Neuronal stem cell (in vitro differentiated cells): ENCODE data around the gene DESI2.
"Not testable (repeated sequence)": the region's sequence is repeated elsewhere in the genome, so short reads cannot be mapped to it uniquely, and the experiment has no call there.

Experiments
- DNase-seq: peaks from one replicate; pipeline ENCODE4 v3.0.0-alpha.2; 2013; ENCODE audit warnings: low spot score
- H2AFZ ChIP-seq: one replicate; pipeline ENCODE4 v1.6.1; 2013; ENCODE audit warnings: mild to moderate bottlenecking, low read length, inconsistent platforms
- H2AK5ac ChIP-seq: 2 replicates; pipeline ENCODE4 v1.6.1; 2013; ENCODE audit warnings: low read depth, mild to moderate bottlenecking, inconsistent platforms, low read length, moderate library complexity, mixed read lengths
- H2BK120ac ChIP-seq: 2 replicates; pipeline ENCODE4 v1.6.1; 2013; ENCODE audit warnings: low read depth, mild to moderate bottlenecking, inconsistent platforms, low read length, moderate library complexity, mixed read lengths
- H2BK12ac ChIP-seq: one replicate; pipeline ENCODE4 v1.6.1; 2013; ENCODE audit warnings: low read length, inconsistent platforms
- H2BK15ac ChIP-seq: 2 replicates; pipeline ENCODE4 v1.6.1; 2013; ENCODE audit warnings: mild to moderate bottlenecking, low read length, inconsistent platforms, mixed read lengths
- H2BK5ac ChIP-seq: one replicate; pipeline ENCODE4 v1.6.1; 2013; ENCODE audit warnings: inconsistent platforms, mild to moderate bottlenecking, low read length, moderate library complexity
- H3K14ac ChIP-seq: one replicate; pipeline ENCODE4 v1.6.1; 2013; ENCODE audit warnings: low read length, inconsistent platforms
- H3K18ac ChIP-seq: 2 replicates; pipeline ENCODE4 v1.6.1; 2013; ENCODE audit warnings: low read length, inconsistent platforms
- H3K23ac ChIP-seq: 2 replicates; pipeline ENCODE4 v1.6.1; 2013; ENCODE audit warnings: low read depth, mild to moderate bottlenecking, mixed read lengths, low read length, inconsistent platforms; ENCODE audit not compliant: poor library complexity
- H3K27ac ChIP-seq: replicated peaks from 3 replicates; pipeline ENCODE4 v1.5.1; 2013; ENCODE audit warnings: low read length, inconsistent platforms
- H3K27me3 ChIP-seq, 3 experiments: 2 replicates each; pipeline ENCODE4 v1.6.1; 2013; ENCODE audit warnings: low read length in 3 of 3, mild to moderate bottlenecking in 2 of 3, inconsistent platforms in 1 of 3, low read depth in 1 of 3, mixed read lengths in 1 of 3, moderate library complexity in 1 of 3; ENCODE audit not compliant: control insufficient read depth in 3 of 3, insufficient read depth in 3 of 3
- H3K36me3 ChIP-seq, 2 donors: replicated peaks in 1 of 2; 2 replicates each; pipeline ENCODE4 v1.6.1; 2013; ENCODE audit warnings: low read length in 2 of 2; ENCODE audit not compliant: control insufficient read depth in 2 of 2, insufficient read depth in 2 of 2
- H3K4ac ChIP-seq: 2 replicates; pipeline ENCODE4 v1.6.1; 2013; ENCODE audit warnings: inconsistent platforms, mild to moderate bottlenecking, low read length, moderate library complexity
- H3K4me1 ChIP-seq, 2 donors: 1 replicate in 1 of 2; 2 replicates in 1 of 2; pipeline ENCODE4 v1.6.1; 2013; ENCODE audit warnings: low read length in 2 of 2, low read depth in 1 of 2; ENCODE audit not compliant: control insufficient read depth in 2 of 2, insufficient read depth in 1 of 2
- H3K4me2 ChIP-seq: one replicate; pipeline ENCODE4 v1.6.1; 2013; ENCODE audit warnings: mild to moderate bottlenecking, low read length, inconsistent platforms; ENCODE audit not compliant: insufficient read depth, poor library complexity, severe bottlenecking
- H3K4me3 ChIP-seq, 2 donors: 2 replicates each; pipeline ENCODE4 v1.5.1; 2013; ENCODE audit warnings: low read length in 2 of 2, mild to moderate bottlenecking in 2 of 2, inconsistent platforms in 1 of 2, moderate library complexity in 1 of 2
- H3K79me1 ChIP-seq: one replicate; pipeline ENCODE4 v1.6.1; 2013; ENCODE audit warnings: low read depth, mild to moderate bottlenecking, inconsistent platforms, low read length, moderate library complexity
- H3K9ac ChIP-seq: one replicate; pipeline ENCODE4 v1.6.1; 2013; ENCODE audit warnings: mild to moderate bottlenecking, low read depth, low read length, inconsistent platforms; ENCODE audit not compliant: poor library complexity
- H3K9me3 ChIP-seq, 2 donors: replicated peaks in 1 of 2; 2 replicates each; pipeline versions ENCODE3 to v1.6.1; 2013; ENCODE audit warnings: low read length in 2 of 2, mild to moderate bottlenecking in 2 of 2, inconsistent platforms in 1 of 2, low read depth in 1 of 2, mixed read lengths in 1 of 2, moderate library complexity in 1 of 2; ENCODE audit not compliant: control insufficient read depth in 2 of 2, insufficient read depth in 1 of 2
- H4K8ac ChIP-seq: one replicate; pipeline ENCODE4 v1.6.1; 2013; ENCODE audit warnings: low read depth, mild to moderate bottlenecking, inconsistent platforms, low read length, moderate library complexity
- H4K91ac ChIP-seq: one replicate; pipeline ENCODE4 v1.6.1; 2013; ENCODE audit warnings: low read length, low read depth, mild to moderate bottlenecking, inconsistent platforms; ENCODE audit not compliant: poor library complexity
- WGBS, 2 donors: extraction: QIAGEN DNeasy Blood & Tissue Kit; methylation state at CpG; one replicate each; pipeline ENCODE4 v1.1.7; 2013; ENCODE audit warnings: missing lambda C conversion rate in 2 of 2, mixed read lengths in 1 of 2; ENCODE audit not compliant: insufficient read length in 2 of 2, insufficient replicate concordance in 1 of 2; ENCODE audit errors: extremely low coverage in 2 of 2; 5-methylcytosine and 5-hydroxymethylcytosine counted together

The DESI2 gene

DNA sequence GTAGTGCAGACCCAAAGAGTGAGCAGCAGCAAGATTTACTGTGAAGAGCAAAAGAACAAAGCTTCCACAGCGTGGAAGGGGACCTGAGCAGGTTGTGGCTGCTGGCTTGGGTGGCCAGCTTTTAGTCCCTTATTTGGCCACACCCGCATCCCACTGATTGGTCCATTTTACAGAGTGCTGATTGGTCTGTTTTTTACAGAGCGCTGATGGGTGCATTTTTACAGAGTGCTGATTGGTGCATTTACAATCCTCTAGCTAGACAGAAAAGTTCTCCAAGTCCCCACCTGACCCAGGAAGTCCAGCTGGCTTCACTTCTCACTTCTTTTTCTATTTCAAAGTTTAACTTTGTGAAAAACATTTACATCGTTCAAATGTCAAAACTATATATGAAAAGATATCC lies 29.2 kb downstream of the DESI2 start:
- H2BK120ac ChIP-seq, H2AFZ ChIP-seq, H3K27ac ChIP-seq, H3K14ac ChIP-seq, H2BK15ac ChIP-seq, H4K91ac ChIP-seq, H3K4me2 ChIP-seq, H3K79me1 ChIP-seq, DNase-seq, H3K4ac ChIP-seq, H3K23ac ChIP-seq, H2AK5ac ChIP-seq, H3K27me3 ChIP-seq, H2BK5ac ChIP-seq, H4K8ac ChIP-seq, H3K9me3 ChIP-seq, H3K4me3 ChIP-seq, H2BK12ac ChIP-seq, H3K18ac ChIP-seq, H3K9ac ChIP-seq, H3K4me1 ChIP-seq: not testable (repeated sequence)
- peaks cover 2 to 22% of the 10 kb centered on the region in 2 donors for H3K36me3 ChIP-seq
- no CpG with 5 or more reads among the region's 4 CpGs for WGBS, 2 donors

DNA sequence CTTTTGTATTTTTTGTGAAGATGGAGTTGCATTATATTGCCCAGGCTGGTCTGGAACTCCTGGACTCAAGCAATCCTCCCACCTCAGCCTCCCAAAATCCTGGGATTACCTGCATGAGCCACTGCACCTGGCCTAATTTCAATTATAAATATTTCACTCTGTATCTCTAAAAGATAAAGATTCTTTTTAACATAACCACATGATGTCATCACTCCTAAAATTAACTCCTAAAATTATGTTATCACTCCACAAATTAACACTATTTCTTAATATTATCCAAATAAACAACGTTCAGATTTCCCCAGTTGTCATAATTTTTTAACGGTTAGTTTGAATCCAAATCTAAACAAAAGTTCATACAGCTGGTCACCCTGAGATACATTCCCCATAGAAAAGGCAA lies 43.0 kb downstream of the DESI2 start:
- Histone ChIP-seq H3K27ac (no peak overlapping the region), H3K4me3 (no peak overlapping the region), H3K14ac (no peak overlapping the region), H2BK12ac (no peak overlapping the region), H2AK5ac (no peak overlapping the region), H2AFZ (no peak overlapping the region), H3K36me3 (peaks cover 16 to 91% of the 10 kb centered on the region in 2 donors), H3K4me1 (no peaks in the 10 kb centered on the region), H3K9me3 (peaks cover 3 to 13% of the 10 kb centered on the region in 2 donors), H2BK120ac (no peak overlapping the region), H3K18ac (no peak overlapping the region), H4K91ac (no peak overlapping the region), H3K23ac (no peak overlapping the region), H2BK5ac (no peak overlapping the region), H3K4ac (no peak overlapping the region), H3K27me3 (no peaks in the 10 kb centered on the region), H3K4me2 (no peak overlapping the region), H4K8ac (no peak overlapping the region), H3K79me1 (no peaks in the 10 kb centered on the region), H3K9ac (no peak overlapping the region), H2BK15ac (no peak overlapping the region)
- 100% methylated on average over 1 to 2 of the region's 2 CpGs for WGBS, 2 donors
- no peak for DNase-seq

DNA sequence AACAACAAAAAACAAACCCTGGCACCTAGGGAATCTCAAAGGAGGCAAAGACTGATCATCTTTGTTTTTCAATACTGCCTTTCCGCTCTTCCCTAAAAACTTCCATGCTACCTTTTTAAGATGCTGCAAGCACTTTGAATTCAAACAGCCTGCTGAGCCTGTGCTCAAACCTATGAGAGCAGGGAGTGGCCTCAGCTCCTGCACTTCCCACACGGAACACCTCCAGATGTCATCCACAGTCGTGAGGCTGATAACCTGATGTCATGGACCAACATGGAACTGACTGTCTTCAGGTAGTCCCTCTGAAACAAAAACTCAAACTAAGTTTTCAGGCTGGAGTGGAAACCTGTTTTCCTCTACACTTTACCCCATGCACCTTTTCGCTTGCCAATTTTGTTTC lies 46.8 kb downstream of the DESI2 start:
- Histone ChIP-seq H3K79me1 (no peaks in the 10 kb centered on the region), H2BK5ac (no peak overlapping the region), H3K9ac (no peak overlapping the region), H3K4me3 (no peak overlapping the region), H4K91ac (no peak overlapping the region), H3K9me3 (peaks cover 3 to 13% of the 10 kb centered on the region in 2 donors), H3K18ac (no peak overlapping the region), H2AK5ac (no peak overlapping the region), H3K4me1 (no peaks in the 10 kb centered on the region), H3K14ac (no peak overlapping the region), H2BK15ac (no peak overlapping the region), H3K27ac (no peak overlapping the region), H3K4ac (no peak overlapping the region), H3K36me3 (peaks cover 10 to 74% of the 10 kb centered on the region in 2 donors), H3K4me2 (no peak overlapping the region), H2AFZ (no peak overlapping the region), H2BK12ac (no peak overlapping the region), H4K8ac (no peak overlapping the region), H3K27me3 (no peaks in the 10 kb centered on the region), H2BK120ac (no peak overlapping the region), H3K23ac (no peak overlapping the region)
- no peak for DNase-seq
- no CpG with 5 or more reads among the region's 4 CpGs for WGBS, 2 donors

DNA sequence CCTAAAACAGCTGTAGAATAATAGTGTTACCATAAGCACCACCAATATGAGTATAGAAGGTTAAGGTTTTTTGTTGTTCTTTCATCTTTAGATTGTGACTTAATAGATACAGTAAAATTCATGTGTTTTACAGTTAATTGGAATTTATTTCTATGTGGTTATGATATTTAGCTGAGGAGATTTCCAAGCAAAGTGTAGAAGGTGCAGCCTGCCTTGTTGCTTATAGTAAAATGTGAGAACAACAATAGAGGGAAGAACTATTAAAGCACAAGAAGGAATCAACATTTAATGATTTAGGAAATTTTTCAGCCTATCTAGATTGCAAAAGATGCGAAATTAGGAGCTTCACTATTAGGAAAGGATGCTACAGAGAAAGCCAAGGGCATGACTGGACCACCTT lies 47.9 kb downstream of the DESI2 start:
- Histone ChIP-seq H3K36me3 (peaks cover 11 to 71% of the 10 kb centered on the region in 2 donors), H3K79me1 (no peaks in the 10 kb centered on the region), H3K4me2 (no peak overlapping the region), H4K91ac (no peak overlapping the region), H2BK120ac (no peak overlapping the region), H2BK15ac (no peak overlapping the region), H3K4me1 (no peaks in the 10 kb centered on the region), H3K27me3 (no peaks in the 10 kb centered on the region), H2BK12ac (no peak overlapping the region), H4K8ac (no peak overlapping the region), H3K27ac (no peak overlapping the region), H3K23ac (no peak overlapping the region), H2AK5ac (no peak overlapping the region), H3K9ac (no peak overlapping the region), H2AFZ (no peak overlapping the region), H3K4ac (no peak overlapping the region), H3K14ac (no peak overlapping the region), H3K18ac (no peak overlapping the region), H3K4me3 (no peak overlapping the region), H2BK5ac (no peak overlapping the region), H3K9me3 (peaks cover 3 to 13% of the 10 kb centered on the region in 2 donors)
- no CpG with 5 or more reads among the region's 1 CpG for WGBS, 2 donors
- DNase-seq, result no peak
